NOMO-1 treated with dmso at 0.1 percent for 144 hours (cell line): ENCODE results near the gene OPHN1.

ENCODE experiments used
- DNase-seq: peaks from one replicate; lab custom pipeline; 2025; ENCODE audit not compliant: unreplicated experiment; lab: John Stamatoyannopoulos, UW

The OPHN1 gene

GRCh38 chrX:68433155-68433980 lies at the start of gene OPHN1:
Gene OPHN1, minus strand, starts transcription at chrX:68433495. Its CDS starts 475 bp downstream, at chrX:68433020.
- DNase-seq: peak; percentile 8

GRCh38 chrX:68480969-68481368 lies 47.7 kb upstream of the OPHN1 start:
- DNase-seq: no peak

- no peak for DNase-seq
Measured at GRCh38 chrX:68464796-68465195, 31.5 kb upstream of the OPHN1 start.

- DNase-seq: no peak
Measured at GRCh38 chrX:68463880-68464279, 30.6 kb upstream of the OPHN1 start.

GRCh38 chrX:68462653-68463052 lies 29.4 kb upstream of the OPHN1 start:
- no peak for DNase-seq

GRCh38 chrX:68462197-68462596 lies 28.9 kb upstream of the OPHN1 start:
- no peak for DNase-seq

- no peak for DNase-seq
Measured at GRCh38 chrX:68461576-68461975, 28.3 kb upstream of the OPHN1 start.

- DNase-seq: no peak
Measured at GRCh38 chrX:68461093-68461492, 27.8 kb upstream of the OPHN1 start.

GRCh38 chrX:68455151-68455510 lies 21.8 kb upstream of the OPHN1 start:
- DNase-seq: no peak

GRCh38 chrX:68454476-68455150 lies 21.3 kb upstream of the OPHN1 start:
- DNase-seq: no peak

- DNase-seq: no peak
Measured at GRCh38 chrX:68451720-68452119, 18.4 kb upstream of the OPHN1 start.

- DNase-seq: no peak
Measured at GRCh38 chrX:68443155-68443868, 10.0 kb upstream of the OPHN1 start.

- DNase-seq: no peak
Measured at GRCh38 chrX:68440940-68441339, 7.6 kb upstream of the OPHN1 start.

- DNase-seq: no peak
Measured at GRCh38 chrX:68440442-68440841, 7.1 kb upstream of the OPHN1 start.

- DNase-seq: no peak
Measured at GRCh38 chrX:68439341-68439740, 6.0 kb upstream of the OPHN1 start.

GRCh38 chrX:68438575-68438974 lies 5.3 kb upstream of the OPHN1 start:
- no peak for DNase-seq

GRCh38 chrX:68433981-68434299 lies 645 bp upstream of the OPHN1 start:
- no peak for DNase-seq

GRCh38 chrX:68432648-68433047 lies 647 bp downstream of the OPHN1 start:
- DNase-seq: no peak

- no peak for DNase-seq
Measured at GRCh38 chrX:68431836-68432235, 1.5 kb downstream of the OPHN1 start.

- DNase-seq: no peak
Measured at GRCh38 chrX:68429216-68429615, 4.1 kb downstream of the OPHN1 start.

GRCh38 chrX:68428431-68428830 lies 4.9 kb downstream of the OPHN1 start:
- DNase-seq: no peak

- no peak for DNase-seq
Measured at GRCh38 chrX:68424719-68425118, 8.6 kb downstream of the OPHN1 start.
